ENCODE results near the gene HIPK2.

Gene HIPK2

GRCh38 chr7:139698844-139699243, 79.0 kb downstream of the HIPK2 start:
- Histone ChIP-seq H3K4me2 (no peak overlapping the region), H3K27ac (no peak overlapping the region), H3K27me3 (ENCODE audit: insufficient read depth, low read depth) (no peaks in the 10 kb centered on the region), H3K79me2 (ENCODE audit: insufficient read depth, low read depth) (no peaks in the 10 kb centered on the region), H3K9ac (no peak overlapping the region), H3K4me1 (ENCODE audit: low read depth, poor library complexity, severe bottlenecking) (no peaks in the 10 kb centered on the region), H3K4me3 (IDR thresholded peaks at IDR 0.05; ENCODE audit: insufficient read depth, low read depth, low read length) (no peak overlapping the region), H4K20me1 (ENCODE audit: insufficient read depth) (no peaks in the 10 kb centered on the region), H2AFZ (ENCODE audit: low read depth) (no peak overlapping the region), H3K36me3 (ENCODE audit: insufficient read depth) (no peaks in the 10 kb centered on the region)
- no peak for TF ChIP-seq CTCF (conservative IDR thresholded peaks at IDR 0.05; ENCODE audit: low read depth, low read length)

GRCh38 chr7:139698278-139698677, 79.5 kb downstream of the HIPK2 start:
- Histone ChIP-seq H3K27ac (no peak overlapping the region), H3K79me2 (ENCODE audit: insufficient read depth, low read depth) (no peaks in the 10 kb centered on the region), H3K27me3 (ENCODE audit: insufficient read depth, low read depth) (no peaks in the 10 kb centered on the region), H2AFZ (ENCODE audit: low read depth) (no peak overlapping the region), H3K36me3 (ENCODE audit: insufficient read depth) (no peaks in the 10 kb centered on the region), H3K9ac (no peak overlapping the region), H3K4me3 (IDR thresholded peaks at IDR 0.05; ENCODE audit: insufficient read depth, low read depth, low read length) (no peak overlapping the region), H3K4me1 (ENCODE audit: low read depth, poor library complexity, severe bottlenecking) (no peaks in the 10 kb centered on the region), H4K20me1 (ENCODE audit: insufficient read depth) (no peaks in the 10 kb centered on the region), H3K4me2 (no peak overlapping the region)
- TF ChIP-seq CTCF (conservative IDR thresholded peaks at IDR 0.05; ENCODE audit: low read depth, low read length) = no peak

GRCh38 chr7:139697056-139697455, 80.7 kb downstream of the HIPK2 start:
- H3K27me3 ChIP-seq (ENCODE audit: insufficient read depth, low read depth) = no peaks in the 10 kb centered on the region
- H3K4me2 ChIP-seq = no peak overlapping the region
- H4K20me1 ChIP-seq (ENCODE audit: insufficient read depth) = no peaks in the 10 kb centered on the region
- TF ChIP-seq CTCF (conservative IDR thresholded peaks at IDR 0.05; ENCODE audit: low read depth, low read length) = no peak
- H3K9ac ChIP-seq = no peak overlapping the region
- no peak overlapping the region for H3K27ac ChIP-seq
- H3K36me3 ChIP-seq (ENCODE audit: insufficient read depth) = no peaks in the 10 kb centered on the region
- no peak overlapping the region for H2AFZ ChIP-seq (ENCODE audit: low read depth)
- H3K79me2 ChIP-seq (ENCODE audit: insufficient read depth, low read depth) = no peaks in the 10 kb centered on the region
- no peak overlapping the region for H3K4me3 ChIP-seq (IDR thresholded peaks at IDR 0.05; ENCODE audit: insufficient read depth, low read depth, low read length)
- H3K4me1 ChIP-seq (ENCODE audit: low read depth, poor library complexity, severe bottlenecking) = no peaks in the 10 kb centered on the region

- Histone ChIP-seq H3K4me3 (IDR thresholded peaks at IDR 0.05; ENCODE audit: insufficient read depth, low read depth, low read length) (no peak overlapping the region), H3K36me3 (ENCODE audit: insufficient read depth) (no peaks in the 10 kb centered on the region), H3K4me1 (ENCODE audit: low read depth, poor library complexity, severe bottlenecking) (no peaks in the 10 kb centered on the region), H4K20me1 (ENCODE audit: insufficient read depth) (no peaks in the 10 kb centered on the region), H3K4me2 (no peak overlapping the region), H3K27ac (no peak overlapping the region), H3K9ac (no peak overlapping the region), H3K79me2 (ENCODE audit: insufficient read depth, low read depth) (no peaks in the 10 kb centered on the region), H2AFZ (ENCODE audit: low read depth) (no peak overlapping the region), H3K27me3 (ENCODE audit: insufficient read depth, low read depth) (no peaks in the 10 kb centered on the region)
- no peak for TF ChIP-seq CTCF (conservative IDR thresholded peaks at IDR 0.05; ENCODE audit: low read depth, low read length)
These were observed 81.2 kb downstream of the HIPK2 start for GRCh38 chr7:139696552-139696951.

- no peaks in the 10 kb centered on the region for H3K79me2 ChIP-seq (ENCODE audit: insufficient read depth, low read depth)
- TF ChIP-seq CTCF (conservative IDR thresholded peaks at IDR 0.05; ENCODE audit: low read depth, low read length) = no peak
- H2AFZ ChIP-seq (ENCODE audit: low read depth) = no peak overlapping the region
- no peaks in the 10 kb centered on the region for H3K27me3 ChIP-seq (ENCODE audit: insufficient read depth, low read depth)
- no peaks in the 10 kb centered on the region for H3K36me3 ChIP-seq (ENCODE audit: insufficient read depth)
- no peaks in the 10 kb centered on the region for H3K4me1 ChIP-seq (ENCODE audit: low read depth, poor library complexity, severe bottlenecking)
- H3K9ac ChIP-seq = no peak overlapping the region
- no peak overlapping the region for H3K27ac ChIP-seq
- H4K20me1 ChIP-seq (ENCODE audit: insufficient read depth) = no peaks in the 10 kb centered on the region
- no peak overlapping the region for H3K4me2 ChIP-seq
- H3K4me3 ChIP-seq (IDR thresholded peaks at IDR 0.05; ENCODE audit: insufficient read depth, low read depth, low read length) = no peak overlapping the region
These were observed 82.2 kb downstream of the HIPK2 start for GRCh38 chr7:139695588-139695987.

Data from KMS-11 (cell line).